HG03066 (cell line): ENCODE data around the gene RABGAP1.

Experiments used
- ATAC-seq: cut with Tn5 transposase; IDR thresholded peaks from one replicate; pipeline ENCODE4 v1.9.1; 2021; ENCODE audit warnings: low read depth; ENCODE audit not compliant: unreplicated experiment

RABGAP1 gene

GRCh38 chr9:123135430-123135829 is 194.6 kb downstream of the RABGAP1 start:
- no peak for ATAC-seq

- no peak for ATAC-seq
Measured at GRCh38 chr9:123138163-123138562, 197.3 kb downstream of the RABGAP1 start.

GRCh38 chr9:123149067-123149466 is 208.2 kb downstream of the RABGAP1 start:
- no peak for ATAC-seq

GRCh38 chr9:123150708-123151503 is 210.1 kb downstream of the RABGAP1 start:
- ATAC-seq, result no peak
